Gastroesophageal sphincter (tissue), 4 donors: ENCODE data around the gene AKT3. TPM values are rescaled to one million over a fixed set of nuclear protein-coding genes. Genes with fewer than 3 reads are reported as not detected.

ENCODE experiments used
- ATAC-seq: fragments of 150-250 bp; one replicate; pipeline ENCODE4 v1.9.1; 2016; ENCODE audit warnings: mild to moderate bottlenecking, moderate library complexity
- H3K27ac ChIP-seq, 4 donors: fragments of 200-600 bp; sonication (generic) in 3 of 4; 1 replicate in 3 of 4; 2 replicates in 1 of 4; pipeline ENCODE4 v1.5.1; 2016 to 2019
- H3K27me3 ChIP-seq: fragments of 200-600 bp; sonication (generic); one replicate; pipeline ENCODE4 v1.5.1; 2019
- H3K36me3 ChIP-seq, 2 donors: fragments of 200-600 bp; sonication (generic); one replicate each; pipeline ENCODE4 v1.5.1; 2019; ENCODE audit warnings: control low read depth in 1 of 2
- H3K4me1 ChIP-seq, 3 donors: fragments of 200-600 bp; sonication (generic); 1 replicate in 2 of 3; 2 replicates in 1 of 3; pipeline ENCODE4 v1.5.1; 2016 to 2019; ENCODE audit warnings: control low read depth in 2 of 3
- H3K4me3 ChIP-seq, 2 donors: fragments of 200-600 bp; sonication (generic); one replicate each; pipeline ENCODE4 v1.5.1; 2019; ENCODE audit warnings: mild to moderate bottlenecking in 1 of 2, moderate library complexity in 1 of 2
- H3K9me3 ChIP-seq, 3 donors: fragments of 200-600 bp; sonication (generic); one replicate each; pipeline ENCODE4 v1.5.1; 2017 to 2019; ENCODE audit warnings: control low read depth in 2 of 3
- EP300 ChIP-seq: sonication (generic); formaldehyde crosslinking; IDR thresholded peaks from one replicate; pipeline ENCODE4 v1.6.1; 2017; ENCODE audit warnings: antibody characterized with exemption, mild to moderate bottlenecking
- POLR2A ChIP-seq, 2 donors: fragments of 450-650 bp; IDR thresholded peaks; one replicate each; pipeline ENCODE4 v1.6.1; 2017; ENCODE audit warnings: antibody characterized with exemption in 2 of 2, mild to moderate bottlenecking in 2 of 2, moderate library complexity in 1 of 2
- POLR2AphosphoS5 ChIP-seq: sonication (generic); formaldehyde crosslinking; IDR thresholded peaks from one replicate; pipeline ENCODE4 v1.6.1; 2017; ENCODE audit warnings: antibody characterized with exemption
- WGBS, 2 donors: methylation state at CpG; one replicate each; pipeline ENCODE4 v1.1.5; 2018; ENCODE audit warnings: low coverage in 1 of 2; 5-methylcytosine and 5-hydroxymethylcytosine counted together
- total RNA-seq, 4 donors: library from RNA; depleted of rRNA; stranded (reverse); fragments of >200 nt; gene quantifications; one replicate each; pipeline ENCODE4 v1.1.0, GENCODE V29; 2016
- TF ChIP-seq, protein P1 (sequence below), 4 experiments: fragments of 200-600 bp in 2 of 4; fragments of 450-650 bp in 2 of 4; sonication (generic) in 1 of 4; IDR thresholded peaks; one replicate each; pipeline ENCODE4 v1.5.1; 2017 to 2019; ENCODE audit warnings: antibody characterized with exemption in 4 of 4, mild to moderate bottlenecking in 2 of 4, moderate library complexity in 2 of 4

The AKT3 gene
- total RNA-seq, 4 donors from 2014 or later = 72.8 to 102 (median 89.3) TPM

DNA sequence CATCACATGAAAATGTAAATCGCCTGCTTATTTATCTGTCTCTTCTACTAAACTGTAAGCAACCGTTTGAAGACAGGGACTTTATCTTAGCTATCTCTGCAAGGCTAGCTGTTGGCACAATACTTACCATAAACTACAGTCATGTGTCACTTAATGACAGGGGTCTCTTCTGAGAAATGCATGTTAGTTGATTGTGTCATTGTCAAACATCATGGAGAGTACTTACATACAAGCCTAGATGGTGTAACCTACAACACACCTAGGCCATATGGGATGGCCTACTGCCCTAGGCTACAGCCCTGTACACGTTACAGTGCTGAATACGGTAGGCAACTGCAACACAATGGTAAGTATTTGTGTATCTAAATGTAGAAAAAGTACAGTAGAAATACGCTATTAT lies 326.3 kb downstream of the AKT3 start:
- Histone ChIP-seq H3K27me3 (no peaks in the 10 kb centered on the region), H3K9me3 (no peaks in the 10 kb centered on the region), H3K4me1 (peaks cover 0 to 33% (median 0%) of the 10 kb centered on the region in 3 donors), H3K36me3 (no peaks in the 10 kb centered on the region), H3K4me3 (no peak overlapping the region), H3K27ac (no peak overlapping the region)
- ATAC-seq = no peak
- no peak for TF ChIP-seq POLR2A (IDR thresholded peaks at IDR 0.05)
- TF ChIP-seq EP300 = no peak
- TF ChIP-seq POLR2AphosphoS5 = no peak
- TF ChIP-seq, protein P1, sequence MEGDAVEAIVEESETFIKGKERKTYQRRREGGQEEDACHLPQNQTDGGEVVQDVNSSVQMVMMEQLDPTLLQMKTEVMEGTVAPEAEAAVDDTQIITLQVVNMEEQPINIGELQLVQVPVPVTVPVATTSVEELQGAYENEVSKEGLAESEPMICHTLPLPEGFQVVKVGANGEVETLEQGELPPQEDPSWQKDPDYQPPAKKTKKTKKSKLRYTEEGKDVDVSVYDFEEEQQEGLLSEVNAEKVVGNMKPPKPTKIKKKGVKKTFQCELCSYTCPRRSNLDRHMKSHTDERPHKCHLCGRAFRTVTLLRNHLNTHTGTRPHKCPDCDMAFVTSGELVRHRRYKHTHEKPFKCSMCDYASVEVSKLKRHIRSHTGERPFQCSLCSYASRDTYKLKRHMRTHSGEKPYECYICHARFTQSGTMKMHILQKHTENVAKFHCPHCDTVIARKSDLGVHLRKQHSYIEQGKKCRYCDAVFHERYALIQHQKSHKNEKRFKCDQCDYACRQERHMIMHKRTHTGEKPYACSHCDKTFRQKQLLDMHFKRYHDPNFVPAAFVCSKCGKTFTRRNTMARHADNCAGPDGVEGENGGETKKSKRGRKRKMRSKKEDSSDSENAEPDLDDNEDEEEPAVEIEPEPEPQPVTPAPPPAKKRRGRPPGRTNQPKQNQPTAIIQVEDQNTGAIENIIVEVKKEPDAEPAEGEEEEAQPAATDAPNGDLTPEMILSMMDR (IDR thresholded peaks at IDR 0.05) = no peak
- 80 to 83% methylated on average over 4 of the region's 5 CpGs for WGBS, 2 donors

DNA sequence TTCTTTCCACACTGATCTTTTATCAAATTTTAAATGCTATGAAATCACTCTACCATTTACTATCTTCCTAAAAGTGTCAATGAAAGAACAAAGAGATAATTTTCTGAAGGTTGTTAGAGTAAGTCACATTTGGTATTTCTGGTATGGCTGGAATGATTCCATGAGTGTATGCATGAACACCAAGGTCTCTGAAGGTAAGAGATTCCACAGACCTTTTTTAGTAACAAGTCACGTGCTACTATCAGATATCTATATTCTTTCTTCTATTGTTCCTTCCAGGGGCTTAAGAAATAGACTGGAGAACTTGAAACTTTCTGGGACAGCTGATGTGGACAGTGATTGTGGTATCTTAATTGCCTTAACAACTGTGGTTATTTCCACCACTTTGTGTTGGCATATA lies 329.2 kb downstream of the AKT3 start:
- 62 to 77% methylated on average over 1 of the region's 1 CpG for WGBS, 2 donors
- H3K4me3 ChIP-seq = no peak overlapping the region
- no peak overlapping the region for H3K27ac ChIP-seq
- H3K27me3 ChIP-seq = no peaks in the 10 kb centered on the region
- peaks cover 0 to 19% (median 0%) of the 10 kb centered on the region in 3 donors for H3K4me1 ChIP-seq
- H3K9me3 ChIP-seq = peaks cover 0 to 10% (median 0%) of the 10 kb centered on the region in 3 donors
- H3K36me3 ChIP-seq = peaks cover 0 to 10% of the 10 kb centered on the region in 2 donors
- no peak for ATAC-seq
- no peak for TF ChIP-seq POLR2A (IDR thresholded peaks at IDR 0.05)
- no peak for TF ChIP-seq EP300
- no peak for TF ChIP-seq POLR2AphosphoS5

DNA sequence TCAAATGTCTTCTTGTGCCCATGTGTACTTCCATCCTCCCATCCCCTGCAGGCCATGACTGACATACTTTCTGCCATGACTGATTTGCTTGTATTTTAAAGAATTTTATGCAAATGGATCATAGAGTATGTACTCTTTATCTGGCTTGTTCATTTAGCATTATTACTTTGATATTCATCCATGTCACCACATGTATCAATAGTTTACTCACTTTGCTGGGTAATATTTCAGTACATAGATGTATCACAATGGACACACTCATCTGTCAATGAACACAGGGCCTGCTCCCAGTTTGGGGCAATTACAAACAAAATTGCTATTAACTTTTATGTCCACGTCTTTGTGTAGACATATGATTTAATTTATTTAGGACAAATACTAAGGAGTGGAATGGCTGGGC lies 335.1 kb downstream of the AKT3 start:
- Histone ChIP-seq H3K4me1 (peaks cover 0 to 13% (median 0%) of the 10 kb centered on the region in 3 donors), H3K27ac (no peak overlapping the region), H3K36me3 (peaks cover 5 to 34% of the 10 kb centered on the region in 2 donors), H3K27me3 (no peaks in the 10 kb centered on the region), H3K9me3 (peaks cover 0 to 10% (median 0%) of the 10 kb centered on the region in 3 donors), H3K4me3 (no peak overlapping the region)
- no peak for ATAC-seq
- no peak for TF ChIP-seq EP300
- TF ChIP-seq POLR2AphosphoS5 = no peak
- TF ChIP-seq, protein P1 (IDR thresholded peaks at IDR 0.05) = no peak
- TF ChIP-seq POLR2A (IDR thresholded peaks at IDR 0.05) = no peak
- WGBS, 2 donors = 85 to 100% methylated on average over 1 of the region's 1 CpG

DNA sequence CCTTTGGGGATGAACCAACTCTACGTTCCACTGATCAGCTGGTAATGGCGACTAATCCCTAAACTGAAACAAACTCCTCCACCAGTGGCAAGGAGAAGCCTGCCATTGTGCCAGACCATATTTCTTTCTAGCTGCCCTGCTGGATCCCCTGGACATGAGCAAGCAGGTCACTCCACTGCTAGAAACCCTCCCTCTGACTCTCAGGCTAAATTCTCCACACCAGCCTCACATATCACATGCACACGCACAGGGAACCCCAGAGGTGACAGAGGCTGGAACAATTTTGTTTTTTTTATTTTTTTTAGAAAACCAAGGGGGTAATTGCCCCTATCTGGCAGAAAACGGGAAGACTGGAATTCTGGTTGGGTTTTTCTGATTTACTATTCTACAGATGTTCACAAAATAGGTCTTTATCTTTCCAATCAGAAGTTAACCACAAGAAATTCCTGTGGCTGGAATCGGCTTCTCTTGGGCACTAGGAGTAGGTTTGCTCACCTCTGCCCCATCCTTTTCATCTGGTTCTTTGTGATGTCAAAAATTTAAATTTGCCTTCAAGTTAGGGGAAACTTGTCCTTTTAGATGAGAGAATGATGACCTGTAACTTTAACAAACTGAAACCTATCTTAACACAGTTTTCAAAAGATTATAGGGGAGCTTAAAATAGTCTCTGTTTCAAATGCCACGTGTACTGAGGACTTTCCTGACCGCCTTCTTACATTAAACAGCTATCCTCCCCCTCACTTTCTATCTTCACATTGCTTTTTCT lies 336.1 kb downstream of the AKT3 start:
- 56 to 59% methylated on average over 6 of the region's 7 CpGs for WGBS, 2 donors
- no peak for ATAC-seq
- Histone ChIP-seq H3K4me1 (peaks cover 0 to 13% (median 0%) of the 10 kb centered on the region in 3 donors), H3K36me3 (peaks cover 5 to 45% of the 10 kb centered on the region in 2 donors), H3K9me3 (peaks cover 0 to 10% (median 0%) of the 10 kb centered on the region in 3 donors), H3K27me3 (no peaks in the 10 kb centered on the region), H3K27ac (no peak overlapping the region), H3K4me3 (no peak overlapping the region)
- TF ChIP-seq POLR2AphosphoS5 (no peak), POLR2A (IDR thresholded peaks at IDR 0.05) (no peak), EP300 (no peak)
- TF ChIP-seq, protein P1 (IDR thresholded peaks at IDR 0.05) = no peak

DNA sequence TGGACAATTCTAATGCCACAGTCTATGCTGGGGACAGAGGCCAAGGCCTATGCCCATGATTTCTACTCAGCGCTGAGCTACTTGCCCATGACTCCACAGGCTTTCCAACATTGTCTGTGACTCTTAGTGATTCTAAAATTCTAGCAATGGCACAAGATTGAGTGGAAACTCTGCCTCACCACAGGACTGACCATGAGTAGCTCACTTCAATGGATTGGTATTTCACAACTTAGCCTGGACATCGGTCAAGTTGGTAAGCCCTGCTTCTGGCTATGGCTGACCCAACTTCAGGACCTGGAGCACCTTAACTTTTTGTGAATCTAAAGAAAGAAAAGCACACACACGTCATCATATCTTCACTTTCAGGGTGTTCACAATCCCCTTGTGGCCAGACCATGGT lies 339.1 kb downstream of the AKT3 start:
- no peak overlapping the region for H3K27ac ChIP-seq
- no peak for TF ChIP-seq POLR2AphosphoS5
- TF ChIP-seq EP300 = no peak
- TF ChIP-seq POLR2A (IDR thresholded peaks at IDR 0.05) = no peak
- TF ChIP-seq, protein P1 (IDR thresholded peaks at IDR 0.05) = no peak
- H3K27me3 ChIP-seq = no peaks in the 10 kb centered on the region
- H3K36me3 ChIP-seq = peaks cover 5 to 63% of the 10 kb centered on the region in 2 donors
- no peak overlapping the region for H3K4me3 ChIP-seq
- ATAC-seq = no peak
- H3K4me1 ChIP-seq = peaks cover 0 to 13% (median 0%) of the 10 kb centered on the region in 3 donors
- WGBS, 2 donors = 93 to 100% methylated on average over 2 to 3 of the region's 3 CpGs
- H3K9me3 ChIP-seq = no peaks in the 10 kb centered on the region
